PFSK-1 (cell line): ENCODE data around the gene TRRAP.

ENCODE experiments used
- FOXP2 ChIP-seq: optimal IDR thresholded peaks from 2 replicates; pipeline ENCODE3; 2011; ENCODE audit warnings: borderline replicate concordance, control low read depth, inconsistent platforms; ENCODE audit not compliant: insufficient read depth; ENCODE audit errors: extremely low read length, extremely low read depth
- POLR2AphosphoS5 ChIP-seq: IDR thresholded peaks from 2 replicates; pipeline ENCODE4 v1.6.1; 2012; ENCODE audit warnings: low read depth, mild to moderate bottlenecking, control low read depth, low read length, moderate library complexity
- REST ChIP-seq, 2 experiments: IDR thresholded peaks; 2 replicates each; pipeline versions ENCODE4 v1.6.1 to v1.8.0; 2011 to 2012; ENCODE audit warnings: low read depth in 2 of 2, low read length in 2 of 2, control low read depth in 1 of 2, inconsistent platforms in 1 of 2, mild to moderate bottlenecking in 1 of 2, moderate library complexity in 1 of 2; ENCODE audit not compliant: insufficient read depth in 1 of 2
- SIN3A ChIP-seq: IDR thresholded peaks from 2 replicates; pipeline ENCODE4 v1.6.1; 2012; ENCODE audit warnings: mild to moderate bottlenecking, low read length, moderate library complexity, borderline replicate concordance; ENCODE audit not compliant: insufficient read depth
- TAF1 ChIP-seq: IDR thresholded peaks from 2 replicates; pipeline ENCODE4 v1.6.1; 2012; ENCODE audit warnings: low read length, control low read depth, borderline replicate concordance; ENCODE audit not compliant: insufficient read depth

The TRRAP gene

GRCh38 chr7:99002148-99002826 is 124.0 kb downstream of the TRRAP start:
- TF ChIP-seq POLR2AphosphoS5, result no peak
- TF ChIP-seq SIN3A, result no peak
- TF ChIP-seq FOXP2, result no peak
- TF ChIP-seq TAF1, result no peak
- TF ChIP-seq REST (IDR thresholded peaks at IDR 0.05; ENCODE audit: insufficient read depth in 1 of 2, low read depth in 2 of 2, low read length in 2 of 2), result no peak

- TF ChIP-seq REST (IDR thresholded peaks at IDR 0.05; ENCODE audit: insufficient read depth in 1 of 2, low read depth in 2 of 2, low read length in 2 of 2), result no peak
- no peak for TF ChIP-seq TAF1
- TF ChIP-seq SIN3A, result no peak
- TF ChIP-seq FOXP2, result no peak
- TF ChIP-seq POLR2AphosphoS5, result no peak
Measured at GRCh38 chr7:99002827-99003212, 124.5 kb downstream of the TRRAP start.

- TF ChIP-seq FOXP2 (no peak), REST (IDR thresholded peaks at IDR 0.05; ENCODE audit: insufficient read depth in 1 of 2, low read depth in 2 of 2, low read length in 2 of 2) (no peak), TAF1 (no peak), SIN3A (no peak), POLR2AphosphoS5 (no peak)
Measured at GRCh38 chr7:99003419-99003818, 125.1 kb downstream of the TRRAP start.

GRCh38 chr7:99004216-99004615 is 125.9 kb downstream of the TRRAP start:
- TF ChIP-seq TAF1 (no peak), REST (IDR thresholded peaks at IDR 0.05; ENCODE audit: insufficient read depth in 1 of 2, low read depth in 2 of 2, low read length in 2 of 2) (no peak), POLR2AphosphoS5 (no peak), FOXP2 (no peak), SIN3A (no peak)
